Measurements from ENCODE around the gene IFITM10.

IFITM10 gene

DNA sequence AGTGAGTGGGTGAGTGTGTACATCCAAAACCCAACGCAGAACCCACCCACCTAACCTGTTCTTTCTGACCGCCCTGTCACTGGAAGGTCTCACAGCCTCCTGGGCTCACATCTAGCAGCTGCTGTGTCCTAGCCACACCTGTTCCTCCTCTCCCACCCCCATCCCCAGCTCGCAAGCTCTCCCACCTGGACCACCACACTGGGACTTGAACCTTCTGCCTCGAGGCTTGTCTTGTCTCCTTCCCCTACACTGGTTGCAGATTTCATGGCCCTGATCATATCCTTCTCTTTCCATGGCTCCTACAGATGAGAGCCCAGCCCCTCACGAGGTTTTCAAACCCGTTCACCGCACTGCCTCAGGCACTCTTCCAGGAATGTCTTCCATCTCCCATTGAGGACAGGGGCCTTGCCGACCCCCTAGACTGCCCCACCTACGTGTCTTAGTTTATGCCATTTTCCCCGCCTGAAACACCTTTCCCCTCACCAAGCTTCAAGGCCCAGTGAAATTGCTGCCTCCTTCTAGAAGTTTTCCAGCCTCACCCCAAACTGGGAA, 6.7 kb downstream of the IFITM10 start:
- in situ Hi-C loops (cut with HindIII; ENCODE audit: low pct_unique_long_range_greater_than_20kb, low sequenced_read_pairs) = no loop called here
- TF ChIP-seq JUND (IDR thresholded peaks at IDR 0.05; ENCODE audit: low read depth) = no peak
- peak in 1 of 2 experiments; percentile 62 for DNase-seq (ENCODE audit: low read depth in 1 of 2, low spot score in 1 of 2)

DNA sequence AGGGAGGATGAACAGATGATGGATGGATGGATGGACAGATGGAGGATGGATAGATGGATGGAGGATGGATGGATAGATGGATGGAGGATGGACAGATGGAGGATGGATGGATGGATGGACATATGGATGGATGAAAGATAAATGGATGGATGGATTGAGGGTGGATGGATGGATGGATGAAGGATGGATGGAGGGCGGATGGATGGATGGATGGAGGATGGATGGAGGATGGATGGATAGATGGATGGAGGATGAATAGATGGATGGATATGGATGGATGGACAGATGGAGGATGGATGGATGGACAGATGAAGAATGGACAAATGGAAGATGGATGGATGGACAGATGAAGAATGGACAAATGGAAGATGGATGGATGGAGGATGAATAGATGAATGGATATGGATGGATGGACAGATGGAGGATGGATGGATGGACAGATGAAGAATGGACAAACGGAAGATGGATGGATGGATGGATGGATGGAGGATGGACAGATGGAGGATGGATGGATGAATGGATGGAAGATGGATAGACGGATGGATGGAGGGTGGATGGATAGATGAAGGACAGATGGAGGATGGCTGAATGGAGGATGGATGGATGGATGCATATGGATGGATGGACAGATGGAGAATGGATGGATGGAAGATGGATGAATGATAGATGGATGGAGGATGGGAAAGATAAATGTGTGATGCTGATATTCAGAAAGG, 7.4 kb downstream of the IFITM10 start:
- in situ Hi-C loops (cut with HindIII; ENCODE audit: low pct_unique_long_range_greater_than_20kb, low sequenced_read_pairs) = no loop called here
- DNase-seq (ENCODE audit: low read depth in 1 of 2, low spot score in 1 of 2) = no peak
- no peak for TF ChIP-seq JUND (IDR thresholded peaks at IDR 0.05; ENCODE audit: low read depth)

DNA sequence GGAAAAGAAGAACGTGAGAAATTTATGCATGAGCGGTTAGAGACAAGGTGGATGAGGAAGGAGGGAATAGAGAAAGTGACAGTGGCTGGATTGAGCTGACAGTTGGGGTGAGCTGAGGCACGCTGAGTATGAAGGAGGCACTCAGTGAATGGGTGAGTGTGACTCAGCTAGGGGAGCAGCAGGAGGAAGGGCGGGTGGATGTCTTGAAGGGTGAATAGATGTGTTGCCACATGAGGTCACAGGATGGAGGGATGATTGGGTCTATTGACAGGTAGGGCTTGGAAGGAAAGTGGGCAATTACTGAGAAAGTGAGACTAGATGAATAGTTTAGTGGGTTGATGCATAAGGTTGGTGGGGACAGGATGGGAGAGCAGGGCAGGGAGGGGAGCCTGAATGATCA, 8.0 kb downstream of the IFITM10 start:
- no peak for TF ChIP-seq JUND (IDR thresholded peaks at IDR 0.05; ENCODE audit: low read depth)
- peak in 1 of 2 experiments; percentile 65 for DNase-seq (ENCODE audit: low read depth in 1 of 2, low spot score in 1 of 2)
- in situ Hi-C loops (cut with HindIII; ENCODE audit: low pct_unique_long_range_greater_than_20kb, low sequenced_read_pairs) = no loop called here

DNA sequence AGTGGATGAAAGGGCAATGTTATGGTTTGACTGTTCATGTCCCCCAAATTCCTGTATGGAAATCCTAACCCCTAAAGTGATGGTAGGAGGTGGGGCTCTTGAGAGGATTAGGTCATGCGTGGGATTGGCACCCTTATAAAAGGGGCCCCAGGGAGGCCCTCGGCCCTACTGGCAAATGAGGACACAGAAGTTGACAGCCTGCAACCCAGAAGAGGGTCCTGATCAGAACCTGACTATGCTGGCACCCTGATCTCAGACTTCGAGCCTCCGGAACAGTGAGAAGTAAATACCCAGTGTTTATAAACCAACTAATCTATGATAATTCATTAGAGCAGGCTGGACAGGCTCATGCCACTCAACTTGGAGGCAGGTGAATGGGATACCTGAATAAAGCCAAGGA, 8.7 kb downstream of the IFITM10 start:
- in situ Hi-C loops (cut with HindIII; ENCODE audit: low pct_unique_long_range_greater_than_20kb, low sequenced_read_pairs) = no loop called here
- TF ChIP-seq JUND (IDR thresholded peaks at IDR 0.05; ENCODE audit: low read depth) = no peak
- no peak for DNase-seq (ENCODE audit: low read depth in 1 of 2, low spot score in 1 of 2)

DNA sequence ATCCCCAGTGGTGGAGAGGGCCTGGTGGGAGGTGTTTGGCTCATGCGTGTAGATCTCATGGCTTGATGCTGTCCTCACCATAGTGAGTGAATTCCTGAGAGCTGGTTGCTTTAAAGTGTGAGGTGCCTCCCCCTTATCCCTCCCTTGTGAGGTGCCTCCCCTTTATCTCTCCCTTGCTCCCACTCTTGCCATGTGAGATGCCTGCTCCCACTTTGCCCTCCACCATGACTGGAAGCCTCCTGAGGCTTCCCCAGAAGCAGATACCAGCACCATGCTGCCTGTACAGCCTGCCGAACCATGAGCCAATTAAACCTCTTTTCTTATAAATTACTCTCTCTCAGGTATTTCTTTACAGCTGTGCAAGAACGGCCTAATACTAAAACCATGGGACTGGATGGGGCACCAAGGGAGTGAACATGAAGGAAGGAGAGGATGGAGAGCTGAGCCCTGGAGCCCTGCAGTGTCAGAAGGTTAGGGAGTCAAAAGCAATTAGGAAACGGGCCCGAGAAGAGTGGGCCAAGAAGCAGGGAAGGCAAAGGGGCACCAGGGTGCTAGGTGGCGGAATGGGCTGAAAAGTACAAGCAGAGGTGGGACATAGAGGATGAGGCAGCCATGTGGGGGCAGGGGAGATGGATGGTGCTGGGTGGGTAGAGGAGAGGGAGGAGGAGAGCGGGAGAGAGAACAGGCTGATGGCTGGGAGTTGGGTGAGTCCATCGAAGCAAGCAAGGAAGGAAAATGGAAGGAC, 9.4 kb downstream of the IFITM10 start:
- TF ChIP-seq JUND (IDR thresholded peaks at IDR 0.05; ENCODE audit: low read depth) = no peak
- peak in 1 of 2 experiments; percentile 66 for DNase-seq (ENCODE audit: low read depth in 1 of 2, low spot score in 1 of 2)
- in situ Hi-C loops (cut with HindIII; ENCODE audit: low pct_unique_long_range_greater_than_20kb, low sequenced_read_pairs) = no loop called here

DNA sequence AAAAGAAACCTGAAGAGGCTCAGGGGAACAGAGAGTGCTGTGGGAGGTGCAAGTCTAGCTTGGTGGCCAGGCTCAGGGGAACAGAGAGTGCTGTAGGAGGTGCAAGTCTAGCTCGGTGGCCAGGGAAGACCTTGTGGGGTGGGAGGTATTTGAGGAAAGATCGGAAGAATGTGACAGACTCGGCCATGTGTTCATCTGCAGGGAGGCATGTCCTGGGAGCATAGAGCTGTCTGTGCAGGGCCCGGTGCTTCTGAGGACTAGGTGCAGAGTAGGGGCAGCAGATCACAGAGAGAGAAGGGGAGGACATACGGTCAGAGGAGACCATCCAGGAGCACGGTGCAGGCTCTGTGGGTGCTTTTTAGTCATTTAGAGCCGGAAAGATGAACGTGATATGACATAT, 10.8 kb downstream of the IFITM10 start:
- in situ Hi-C loops (cut with HindIII; ENCODE audit: low pct_unique_long_range_greater_than_20kb, low sequenced_read_pairs) = no loop called here
- TF ChIP-seq JUND (IDR thresholded peaks at IDR 0.05; ENCODE audit: low read depth) = 0 out of 2 replicates have a peak, but pooled peaks have one; percentile 4
- DNase-seq (ENCODE audit: low read depth in 1 of 2, low spot score in 1 of 2) = peak in 1 of 2 experiments; percentile 77

DNA sequence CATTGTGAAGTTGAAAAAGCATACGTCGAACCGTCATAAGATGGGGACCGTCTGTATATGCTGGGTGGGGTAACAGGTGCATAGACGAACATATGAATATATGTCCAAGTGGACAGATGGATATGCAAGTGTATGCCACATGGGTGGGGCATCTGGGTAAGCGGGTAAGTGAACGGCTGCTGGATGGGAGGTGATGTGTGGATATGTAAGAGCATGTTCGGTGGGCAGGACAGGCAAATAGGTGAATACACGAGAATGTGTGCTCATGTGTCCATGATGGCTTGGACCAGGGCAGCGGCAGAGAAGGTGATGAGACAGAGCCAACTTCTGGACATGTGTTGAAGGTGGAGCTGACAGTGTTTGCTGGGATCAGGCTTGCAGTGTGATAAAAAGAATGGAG, 12.0 kb downstream of the IFITM10 start:
- DNase-seq (ENCODE audit: low read depth in 1 of 2, low spot score in 1 of 2) = peak in 1 of 2 experiments; percentile 74
- TF ChIP-seq JUND (IDR thresholded peaks at IDR 0.05; ENCODE audit: low read depth) = no peak
- in situ Hi-C loops (cut with HindIII; ENCODE audit: low pct_unique_long_range_greater_than_20kb, low sequenced_read_pairs) = no loop called here

DNA sequence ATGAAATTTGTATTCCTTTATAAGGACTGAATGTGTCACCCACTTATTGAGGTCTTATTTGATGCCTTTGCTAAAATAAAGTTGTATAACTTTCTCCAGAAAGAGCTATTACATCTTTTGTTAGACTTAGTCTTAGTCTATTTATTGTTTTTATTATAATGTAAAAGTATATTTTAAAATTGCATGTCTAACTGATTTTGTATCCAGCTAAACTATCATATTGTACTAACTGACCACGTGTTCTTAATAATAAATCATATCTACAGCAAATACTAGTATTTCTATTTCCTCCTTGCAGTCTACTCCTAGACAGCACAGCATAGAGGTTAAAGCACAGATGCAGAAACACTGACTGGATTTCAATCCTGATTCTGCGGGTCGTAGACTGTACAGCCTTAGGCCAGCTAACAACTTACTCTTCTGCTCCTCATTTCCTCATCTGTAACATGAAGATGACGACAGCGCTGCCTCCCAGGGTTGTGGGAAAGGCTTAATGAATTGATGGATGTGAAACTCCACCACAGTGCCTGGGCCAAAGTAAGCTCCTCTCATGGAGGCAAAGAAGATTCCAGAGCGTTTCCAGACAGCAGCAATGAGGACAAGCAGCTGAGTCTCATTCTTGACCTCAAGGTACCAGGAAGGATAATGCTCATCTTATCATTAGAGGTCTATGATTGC, 13.2 kb downstream of the IFITM10 start:
- in situ Hi-C loops (cut with HindIII; ENCODE audit: low pct_unique_long_range_greater_than_20kb, low sequenced_read_pairs) = no loop called here
- no peak for TF ChIP-seq JUND (IDR thresholded peaks at IDR 0.05; ENCODE audit: low read depth)
- peak in 1 of 2 experiments; percentile 76 for DNase-seq (ENCODE audit: low read depth in 1 of 2, low spot score in 1 of 2)

DNA sequence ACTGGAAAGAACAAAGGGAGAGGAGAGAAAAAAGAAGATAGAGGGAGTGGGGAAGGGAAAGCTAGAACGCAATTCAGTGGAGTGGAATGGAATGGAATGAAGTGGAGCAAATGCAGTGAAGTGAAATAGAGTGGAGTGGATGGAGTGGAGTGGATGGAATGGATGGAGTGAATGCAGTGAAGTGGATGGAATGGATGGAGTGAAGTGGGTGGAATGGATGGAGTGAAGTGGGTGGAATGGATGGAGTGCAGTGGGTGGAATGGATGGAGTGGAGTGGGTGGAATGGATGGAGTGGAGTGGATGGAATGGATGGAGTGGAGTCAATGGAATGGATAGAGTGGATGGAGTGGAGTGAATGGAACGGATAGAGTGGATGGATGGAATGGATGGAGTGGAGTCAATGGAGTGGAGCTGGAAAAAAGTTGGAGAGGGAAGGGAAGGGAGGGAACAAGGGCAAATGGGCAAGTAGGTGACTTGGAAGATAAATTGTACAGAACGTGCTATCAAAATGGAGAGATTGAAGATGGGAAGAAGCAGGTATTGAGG, 13.9 kb downstream of the IFITM10 start:
- in situ Hi-C loops (cut with HindIII; ENCODE audit: low pct_unique_long_range_greater_than_20kb, low sequenced_read_pairs) = no loop called here
- no peak for TF ChIP-seq JUND (IDR thresholded peaks at IDR 0.05; ENCODE audit: low read depth)
- peak in 1 of 2 experiments; percentile 87 for DNase-seq (ENCODE audit: low read depth in 1 of 2, low spot score in 1 of 2)

DNA sequence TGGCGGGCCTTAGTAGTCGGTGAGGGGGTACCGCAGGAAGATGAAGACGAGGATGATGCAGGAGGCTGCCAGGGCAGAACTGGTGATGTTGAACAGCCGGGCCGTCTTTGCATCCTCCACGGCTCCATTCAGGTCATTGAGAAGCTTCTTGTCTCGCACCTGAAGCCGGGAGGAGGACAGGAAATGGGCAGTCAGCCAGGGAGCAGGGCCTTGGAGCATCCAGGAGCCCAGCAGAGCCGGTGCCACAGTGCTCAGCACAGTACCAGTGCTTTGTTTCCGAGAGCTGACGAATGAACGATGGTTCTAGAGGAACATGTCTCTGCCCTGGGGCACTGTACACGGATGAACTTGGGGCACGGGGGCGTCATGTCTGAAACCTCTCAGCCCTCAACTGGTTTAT, 15.1 kb downstream of the IFITM10 start:
- in situ Hi-C loops (cut with HindIII; ENCODE audit: low pct_unique_long_range_greater_than_20kb, low sequenced_read_pairs) = no loop called here
- peak in 1 of 2 experiments; percentile 74 for DNase-seq (ENCODE audit: low read depth in 1 of 2, low spot score in 1 of 2)
- no peak for TF ChIP-seq JUND (IDR thresholded peaks at IDR 0.05; ENCODE audit: low read depth)

DNA sequence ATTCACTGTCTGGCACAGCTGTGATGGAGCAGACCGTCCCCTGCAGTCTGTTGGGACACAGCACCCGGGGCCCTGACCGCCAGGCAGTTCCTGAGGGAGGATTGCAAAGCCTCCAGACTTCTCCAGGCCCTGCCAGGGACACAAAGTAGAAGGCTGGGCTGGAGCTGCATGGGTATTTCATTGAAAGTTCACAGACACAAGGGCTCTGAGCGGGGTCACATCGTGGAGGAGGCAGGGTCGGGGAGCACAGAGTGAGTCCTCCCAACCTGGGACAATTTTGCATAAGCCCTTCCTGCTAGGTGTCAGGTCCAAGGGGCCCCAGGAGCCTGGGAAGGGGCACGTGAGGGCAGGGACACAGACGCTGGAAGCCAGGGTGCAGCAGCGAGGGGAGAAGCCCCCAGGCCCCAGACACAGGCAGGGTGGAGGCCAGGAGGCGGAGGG, 15.7 kb downstream of the IFITM10 start:
- in situ Hi-C loops (cut with HindIII; ENCODE audit: low pct_unique_long_range_greater_than_20kb, low sequenced_read_pairs) = no loop called here
- no peak for TF ChIP-seq JUND (IDR thresholded peaks at IDR 0.05; ENCODE audit: low read depth)
- peak in 1 of 2 experiments; percentile 43 for DNase-seq (ENCODE audit: low read depth in 1 of 2, low spot score in 1 of 2)
